Measurements from ENCODE around the gene RNF26.

RNF26 gene

GRCh38 chr11:119319700-119320239, 14.6 kb upstream of the RNF26 start:
- FAIRE-seq: no peak
- TF ChIP-seq POLR2A (IDR thresholded peaks at IDR 0.05; ENCODE audit: low read depth, low read length): no peak
- DNase-seq (ENCODE audit: insufficient read length, low spot score): no peak

GRCh38 chr11:119320240-119320775, 14.0 kb upstream of the RNF26 start:
- DNase-seq (ENCODE audit: insufficient read length, low spot score) (no peak), FAIRE-seq (no peak)
- no peak for TF ChIP-seq POLR2A (IDR thresholded peaks at IDR 0.05; ENCODE audit: low read depth, low read length)

- FAIRE-seq (no peak), DNase-seq (ENCODE audit: insufficient read length, low spot score) (no peak)
- TF ChIP-seq POLR2A (IDR thresholded peaks at IDR 0.05; ENCODE audit: low read depth, low read length): no peak
These were observed 13.4 kb upstream of the RNF26 start for GRCh38 chr11:119320776-119321524.

- DNase-seq (ENCODE audit: insufficient read length, low spot score) (no peak), FAIRE-seq (no peak)
- TF ChIP-seq POLR2A (IDR thresholded peaks at IDR 0.05; ENCODE audit: low read depth, low read length): no peak
These were observed 12.0 kb upstream of the RNF26 start for GRCh38 chr11:119322360-119322739.

GRCh38 chr11:119322921-119323531, 11.3 kb upstream of the RNF26 start:
- TF ChIP-seq POLR2A (IDR thresholded peaks at IDR 0.05; ENCODE audit: low read depth, low read length): no peak
- DNase-seq (ENCODE audit: insufficient read length, low spot score) (no peak), FAIRE-seq (no peak)

- peak; percentile 85 for DNase-seq (ENCODE audit: insufficient read length, low spot score)
- TF ChIP-seq POLR2A (IDR thresholded peaks at IDR 0.05; ENCODE audit: low read depth, low read length): no peak
- FAIRE-seq: peak; percentile 70
These were observed 10.7 kb upstream of the RNF26 start for GRCh38 chr11:119323532-119324033.

GRCh38 chr11:119324189-119324588, 10.1 kb upstream of the RNF26 start:
- TF ChIP-seq POLR2A (IDR thresholded peaks at IDR 0.05; ENCODE audit: low read depth, low read length): no peak
- no peak for FAIRE-seq
- DNase-seq (ENCODE audit: insufficient read length, low spot score): no peak

GRCh38 chr11:119329320-119329719, 5.0 kb upstream of the RNF26 start:
- DNase-seq (ENCODE audit: insufficient read length, low spot score) (no peak), FAIRE-seq (no peak)
- no peak for TF ChIP-seq POLR2A (IDR thresholded peaks at IDR 0.05; ENCODE audit: low read depth, low read length)

GRCh38 chr11:119330237-119330636, 4.1 kb upstream of the RNF26 start:
- DNase-seq (ENCODE audit: insufficient read length, low spot score): no peak
- no peak for FAIRE-seq
- TF ChIP-seq POLR2A (IDR thresholded peaks at IDR 0.05; ENCODE audit: low read depth, low read length): no peak

- FAIRE-seq: no peak
- DNase-seq (ENCODE audit: insufficient read length, low spot score): no peak
- no peak for TF ChIP-seq POLR2A (IDR thresholded peaks at IDR 0.05; ENCODE audit: low read depth, low read length)
These were observed 2.1 kb upstream of the RNF26 start for GRCh38 chr11:119332111-119332765.

- no peak for TF ChIP-seq POLR2A (IDR thresholded peaks at IDR 0.05; ENCODE audit: low read depth, low read length)
- FAIRE-seq (no peak), DNase-seq (ENCODE audit: insufficient read length, low spot score) (no peak)
These were observed 846 bp downstream of the RNF26 start for GRCh38 chr11:119335091-119335654.

- FAIRE-seq: no peak
- no peak for TF ChIP-seq POLR2A (IDR thresholded peaks at IDR 0.05; ENCODE audit: low read depth, low read length)
- no peak for DNase-seq (ENCODE audit: insufficient read length, low spot score)
These were observed 1.6 kb downstream of the RNF26 start for GRCh38 chr11:119335655-119336543.
